Stimulated activated CD8-positive, alpha-beta memory T cell treated with anti-CD3 and anti-CD28 coated beads, Interleukin-12 subunit alpha, Interleukin-12 subunit beta, amount 100 ng/mL, for 1 hour (primary cell): ENCODE data around the gene KRTAP20-4.

Experiments used
- DNase-seq: peaks from one replicate; pipeline ENCODE4 v3.0.0-alpha.2; 2020; ENCODE audit warnings: low read depth

KRTAP20-4 gene

DNA sequence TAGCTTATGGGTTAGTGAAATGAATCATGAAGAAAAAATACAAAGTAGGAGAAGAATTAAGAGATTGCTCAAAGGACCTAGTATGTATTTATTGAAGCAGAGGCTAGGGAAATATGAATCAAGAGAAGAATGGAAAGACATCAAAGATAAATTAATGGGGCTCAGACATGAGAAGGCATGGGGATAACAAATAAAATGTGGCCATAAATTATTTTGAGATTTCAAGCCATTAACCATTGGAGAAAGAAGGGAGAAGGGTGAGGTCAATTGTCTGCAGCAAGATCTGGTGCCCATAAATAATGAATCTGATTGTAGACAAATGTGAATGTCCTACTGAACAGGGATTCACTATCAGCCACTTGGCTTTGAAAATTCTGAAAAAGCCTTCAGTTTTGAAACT, 32.5 kb downstream of the KRTAP20-4 start:
- DNase-seq, result no peak

- DNase-seq, result no peak
These were observed 48.3 kb downstream of the KRTAP20-4 start for GRCh38 chr21:30668776-30669175.
